Fibroblast of lung (primary cell): ENCODE results near the gene HSPA12B. TPM values are rescaled to one million over a fixed set of nuclear protein-coding genes. Genes with fewer than 3 reads are reported as not detected.

Experiments used
- DNase-seq, 2 donors: peaks; one replicate each; pipeline versions ENCODE4 v3.0.0 to v3.0.0-alpha.2; 2010; ENCODE audit warnings: low read depth in 2 of 2
- H2AFZ ChIP-seq: 2 replicates; pipeline ENCODE4 v1.5.1; 2012; ENCODE audit warnings: low read length, control low read depth, inconsistent platforms
- H3K27ac ChIP-seq: 2 replicates; pipeline ENCODE4 v1.5.1; 2011; ENCODE audit warnings: low read length, control low read depth; ENCODE audit not compliant: insufficient read depth
- H3K27me3 ChIP-seq: 2 replicates; pipeline ENCODE4 v1.5.1; 2011; ENCODE audit warnings: mild to moderate bottlenecking, low read length; ENCODE audit not compliant: control insufficient read depth, insufficient read depth
- H3K36me3 ChIP-seq: 2 replicates; pipeline ENCODE4 v1.5.1; 2011; ENCODE audit warnings: low read length; ENCODE audit not compliant: control insufficient read depth, insufficient read depth
- H3K4me1 ChIP-seq: 2 replicates; pipeline ENCODE4 v1.5.1; 2011; ENCODE audit warnings: low read length; ENCODE audit not compliant: control insufficient read depth, insufficient read depth; ENCODE audit errors: extremely low read depth
- H3K4me2 ChIP-seq: 2 replicates; pipeline ENCODE4 v1.5.1; 2011; ENCODE audit warnings: low read length, control low read depth; ENCODE audit not compliant: insufficient read depth; ENCODE audit errors: extremely low read depth
- H3K4me3 ChIP-seq, 4 experiments: fragments of 200-600 bp in 1 of 4; sonication (generic) in 1 of 4; replicated peaks in 1 of 4; 2 replicates each; pipeline ENCODE4 v1.5.1; 2011 to 2016; ENCODE audit warnings: low read length in 4 of 4, low read depth in 3 of 4, mild to moderate bottlenecking in 3 of 4, control low read depth in 2 of 4, inconsistent platforms in 1 of 4, mixed read lengths in 1 of 4; ENCODE audit not compliant: insufficient read depth in 1 of 4; ENCODE audit errors: control extremely low read depth in 1 of 4
- H3K79me2 ChIP-seq: 2 replicates; pipeline ENCODE4 v1.5.1; 2012; ENCODE audit warnings: mild to moderate bottlenecking, low read length, inconsistent platforms; ENCODE audit not compliant: control insufficient read depth, insufficient read depth
- H3K9ac ChIP-seq: 2 replicates; pipeline ENCODE4 v1.5.1; 2011; ENCODE audit warnings: mild to moderate bottlenecking, low read length, control low read depth; ENCODE audit not compliant: insufficient read depth
- H3K9me3 ChIP-seq: 2 replicates; pipeline ENCODE4 v1.5.1; 2012; ENCODE audit warnings: low read depth, low read length; ENCODE audit not compliant: control insufficient read depth, insufficient read depth
- H4K20me1 ChIP-seq: 2 replicates; pipeline ENCODE4 v1.5.1; 2011; ENCODE audit warnings: low read length; ENCODE audit not compliant: control insufficient read depth, insufficient read depth; ENCODE audit errors: extremely low read depth
- CTCF ChIP-seq, 2 donors: IDR thresholded peaks in 1 of 2; conservative IDR thresholded peaks in 1 of 2; 1 replicate in 1 of 2; 2 replicates in 1 of 2; pipeline ENCODE4 v1.5.1; 2011 to 2012; ENCODE audit warnings: low read length in 2 of 2, control low read depth in 1 of 2, inconsistent platforms in 1 of 2, low read depth in 1 of 2, mild to moderate bottlenecking in 1 of 2
- EZH2 ChIP-seq: IDR thresholded peaks from 2 replicates; pipeline ENCODE4 v1.5.1; 2012; ENCODE audit warnings: low read length, control low read depth, mild to moderate bottlenecking; ENCODE audit errors: missing control alignments
- polyA plus RNA-seq, 2 donors: library from polyadenylated mRNA; depleted of rRNA in 1 of 2; stranded (reverse) in 1 of 2; unstranded in 1 of 2; fragments of >200 nt; gene quantifications; 2 replicates each; pipeline ENCODE4 v1.2.1, GENCODE V29; 2011 to 2012; ENCODE audit warnings: missing spikeins in 1 of 2
- total RNA-seq: library from RNA; depleted of rRNA; stranded (reverse); fragments of >200 nt; gene quantifications from 2 replicates; pipeline ENCODE4 v1.2.1, GENCODE V29; 2014

The HSPA12B gene
- total and polyA plus RNA-seq, 2 donors (not counting 1 experiment from before 2014, with no cell fraction given): 0.02 to 0.17 TPM

- Histone ChIP-seq H3K4me2 (no peak overlapping the region), H3K9ac (no peak overlapping the region), H4K20me1 (no peaks in the 10 kb centered on the region), H3K4me1 (no peaks in the 10 kb centered on the region), H3K9me3 (no peaks in the 10 kb centered on the region), H3K27ac (no peak overlapping the region), H3K27me3 (peaks cover 3% of the 10 kb centered on the region), H3K79me2 (no peaks in the 10 kb centered on the region), H3K4me3 (no peak overlapping the region), H3K36me3 (no peaks in the 10 kb centered on the region), H2AFZ (no peak overlapping the region)
- no peak for DNase-seq
- TF ChIP-seq CTCF (conservative IDR thresholded peaks at IDR 0.05 in 1 of 2, IDR thresholded peaks at IDR 0.05 in 1 of 2; ENCODE audit: low read depth in 1 of 2, low read length in 2 of 2) (no peak), EZH2 (no peak)
Observed at GRCh38 chr20:3707508-3707899, 25.0 kb upstream of the HSPA12B start.

- no peaks in the 10 kb centered on the region for H3K4me1 ChIP-seq
- H3K9ac ChIP-seq: no peak overlapping the region
- H4K20me1 ChIP-seq: no peaks in the 10 kb centered on the region
- no peak for DNase-seq
- no peak overlapping the region for H3K4me3 ChIP-seq
- no peaks in the 10 kb centered on the region for H3K79me2 ChIP-seq
- no peak overlapping the region for H2AFZ ChIP-seq
- no peaks in the 10 kb centered on the region for H3K9me3 ChIP-seq
- TF ChIP-seq EZH2 (no peak), CTCF (conservative IDR thresholded peaks at IDR 0.05 in 1 of 2, IDR thresholded peaks at IDR 0.05 in 1 of 2; ENCODE audit: low read depth in 1 of 2, low read length in 2 of 2) (no peak)
- no peaks in the 10 kb centered on the region for H3K27me3 ChIP-seq
- H3K36me3 ChIP-seq: no peaks in the 10 kb centered on the region
- no peak overlapping the region for H3K27ac ChIP-seq
- no peak overlapping the region for H3K4me2 ChIP-seq
Observed at GRCh38 chr20:3710011-3710466, 22.4 kb upstream of the HSPA12B start.

- Histone ChIP-seq H3K4me2 (no peak overlapping the region), H3K4me1 (no peaks in the 10 kb centered on the region), H3K9me3 (no peaks in the 10 kb centered on the region), H4K20me1 (no peaks in the 10 kb centered on the region), H3K27me3 (no peaks in the 10 kb centered on the region), H2AFZ (no peak overlapping the region), H3K4me3 (no peak overlapping the region), H3K9ac (no peak overlapping the region), H3K27ac (no peak overlapping the region), H3K79me2 (no peaks in the 10 kb centered on the region), H3K36me3 (no peaks in the 10 kb centered on the region)
- DNase-seq: peak; percentile 20 to 48
- TF ChIP-seq CTCF (conservative IDR thresholded peaks at IDR 0.05 in 1 of 2, IDR thresholded peaks at IDR 0.05 in 1 of 2; ENCODE audit: low read depth in 1 of 2, low read length in 2 of 2) (peak; percentile 82 to 83), EZH2 (no peak)
Observed at GRCh38 chr20:3710703-3711483, 21.6 kb upstream of the HSPA12B start.
